Measurements from ENCODE around the gene TSSK3. TPM values are rescaled to one million over a fixed set of nuclear protein-coding genes. Genes with fewer than 3 reads are reported as not detected.

Gene TSSK3
- total and polyA plus RNA-seq, 2 of the 8 experiments (the other 6 are each of a cell fraction or from before 2014, with no cell fraction given), result 1.2 TPM

GRCh38 chr1:32394890-32395432 is 32.6 kb downstream of the TSSK3 start:
- H3K4me3 ChIP-seq (ENCODE audit: extremely low read depth in 1 of 4, insufficient read depth in 2 of 4, low read depth in 3 of 4, low read length in 4 of 4), result peak overlapping the region; percentile 79 to 100 (median 94)
- no peak for DNase-seq (ENCODE audit: low read depth in 1 of 2, low spot score in 2 of 2)
- no peak overlapping the region for H3K14ac ChIP-seq (ENCODE audit: insufficient read length)
- H3K79me1 ChIP-seq (ENCODE audit: low read depth, low read length), result peaks cover 7% of the 10 kb centered on the region
- 0 out of 2 replicates have a peak overlapping the region, but pooled peaks have one; percentile 92 for H2BK15ac ChIP-seq (ENCODE audit: low read length)
- peak overlapping the region; percentile 93 for H2BK5ac ChIP-seq (ENCODE audit: low read depth, low read length)
- H3K4me1 ChIP-seq (replicated peaks in 1 of 4; ENCODE audit: control insufficient read depth in 3 of 4, insufficient read depth in 4 of 4, low read length in 3 of 4), result peaks cover 0 to 8% (median 3%) of the 10 kb centered on the region in 4 experiments; a peak in 4 of 7 replicates
- H3K56ac ChIP-seq (replicated peaks; ENCODE audit: insufficient read length, low read depth, low read length), result peak overlapping the region; percentile 63
- ChIA-PET CTCF (ENCODE audit: partially characterized antibody) (interaction anchor here (0.9 to 1.2 kb wide), 4 partner anchors 242 to 398 kb away, joined by 3 to 4 read pairs (median 3); no protein-coding TSS in a partner anchor), POLR2A (ENCODE audit: partially characterized antibody) (interaction anchor here (0.6 to 3.8 kb wide), 43 partner anchors 9 to 423 kb away, joined by 3 to 13 read pairs (median 4); partner anchors contain the start of genes FAM229A, HDAC1, IQCC and MARCKSL1)
- H3K23me2 ChIP-seq (ENCODE audit: low read depth, low read length), result peaks cover 4% of the 10 kb centered on the region; the same call in 1 of the 2 replicates
- peak overlapping the region; percentile 38 for H2AFZ ChIP-seq (ENCODE audit: low read length)
- peak overlapping the region; percentile 89 for H3K18ac ChIP-seq (ENCODE audit: extremely low read depth, low read length)
- H2BK120ac ChIP-seq (replicated peaks; ENCODE audit: low read depth, low read length), result no peak overlapping the region
- H3K79me2 ChIP-seq (ENCODE audit: control insufficient read depth in 1 of 2, insufficient read depth in 2 of 2, low read length in 2 of 2), result peaks cover 4 to 29% of the 10 kb centered on the region in 2 experiments
- H3K9ac ChIP-seq (replicated peaks in 1 of 4; ENCODE audit: extremely low read depth in 1 of 4, low read depth in 3 of 4, low read length in 3 of 4), result peak overlapping the region; percentile 80 to 97 (median 88)
- H3K4me2 ChIP-seq (ENCODE audit: insufficient read depth in 1 of 2, low read depth in 2 of 2, low read length in 2 of 2), result peak overlapping the region; percentile 84 to 90
- no peak for FAIRE-seq
- H3K27me3 ChIP-seq (replicated peaks in 1 of 4; ENCODE audit: control insufficient read depth in 3 of 4, extremely low read depth in 1 of 4, insufficient read depth in 3 of 4, low read length in 3 of 4), result no peaks in the 10 kb centered on the region
- H3K9me3 ChIP-seq (ENCODE audit: insufficient read depth in 2 of 2, low read depth in 1 of 2, low read length in 1 of 2), result no peaks in the 10 kb centered on the region
- peak overlapping the region; percentile 91 for H3K27ac ChIP-seq (ENCODE audit: low read depth, low read length)
- 0 out of 2 replicates have a peak overlapping the region, but pooled peaks have one; percentile 75 for H2AK5ac ChIP-seq (ENCODE audit: low read depth, low read length)
- H4K91ac ChIP-seq (replicated peaks; ENCODE audit: insufficient read length, low read length), result peak overlapping the region; percentile 12
- WGBS, 2 experiments (ENCODE audit: extremely low coverage in 1 of 2, insufficient coverage in 1 of 2, insufficient read length in 1 of 2, insufficient replicate concordance in 2 of 2, low coverage in 1 of 2, low lambda C conversion rate in 2 of 2, missing lambda C conversion rate in 1 of 2), result 2% methylated on average over 14 of the region's 14 CpGs; no CpG with 5 or more reads in 1 of the 2 experiments
- H2BK12ac ChIP-seq (ENCODE audit: low read depth, low read length), result peak overlapping the region; percentile 70; the same call in 1 of the 2 replicates
- H3K23ac ChIP-seq (ENCODE audit: insufficient read length), result no peak overlapping the region
- peak overlapping the region; percentile 59 for H4K5ac ChIP-seq (ENCODE audit: insufficient read length, low read depth, low read length)
- peaks cover 0 to 4% of the 10 kb centered on the region in 2 experiments for H4K20me1 ChIP-seq (replicated peaks in 1 of 2; ENCODE audit: control insufficient read depth in 1 of 2, insufficient read depth in 2 of 2, low read length in 2 of 2)
- no peak overlapping the region for H2BK20ac ChIP-seq (ENCODE audit: low read length)
- H3K36me3 ChIP-seq (ENCODE audit: control insufficient read depth in 2 of 4, insufficient read depth in 4 of 4, low read length in 3 of 4), result peaks cover 3 to 10% (median 7%) of the 10 kb centered on the region in 4 experiments; a peak in 5 of 8 replicates
- H4K8ac ChIP-seq (ENCODE audit: extremely low read depth, insufficient read depth, low read length), result peak overlapping the region; percentile 90; the same call in 1 of the 2 replicates
- H3K4ac ChIP-seq (replicated peaks; ENCODE audit: insufficient read length, low read depth, low read length), result no peak overlapping the region
- no peak for TF ChIP-seq SP1 (IDR thresholded peaks at IDR 0.05; ENCODE audit: low read depth, low read length)
- peak; percentile 57 to 75 for TF ChIP-seq POLR2A (IDR thresholded peaks at IDR 0.05; ENCODE audit: control extremely low read depth in 1 of 2, low read depth in 2 of 2, low read length in 2 of 2)
- TF ChIP-seq KDM4A (IDR thresholded peaks at IDR 0.05; ENCODE audit: low read depth, low read length, severe bottlenecking), result no peak
- TF ChIP-seq RXRA (IDR thresholded peaks at IDR 0.05; ENCODE audit: insufficient read depth, low read depth, low read length), result no peak
- no peak for TF ChIP-seq KDM1A (IDR thresholded peaks at IDR 0.05; ENCODE audit: borderline replicate concordance, low read length)
- TF ChIP-seq SAP30 (IDR thresholded peaks at IDR 0.05; ENCODE audit: insufficient read depth, insufficient replicate concordance, low read length), result no peak
- no peak for TF ChIP-seq SIX5 (IDR thresholded peaks at IDR 0.05; ENCODE audit: low read depth, low read length)
- TF ChIP-seq EGR1 (IDR thresholded peaks at IDR 0.05; ENCODE audit: borderline replicate concordance, low read depth, low read length), result no peak
- TF ChIP-seq EZH2 (IDR thresholded peaks at IDR 0.05; ENCODE audit: low read depth, low read length, severe bottlenecking), result no peak
- 0 out of 2 replicates have a peak, but pooled peaks have one; percentile 15 for TF ChIP-seq RBBP5 (IDR thresholded peaks at IDR 0.05; ENCODE audit: borderline replicate concordance, low read depth, low read length)
- peak; percentile 42 for TF ChIP-seq TBP (IDR thresholded peaks at IDR 0.05; ENCODE audit: low read depth, low read length)
- no peak for TF ChIP-seq GTF2F1 (IDR thresholded peaks at IDR 0.05; ENCODE audit: borderline replicate concordance, low read depth, low read length)

Measured in H1 (cell line).